Colonic mucosa (tissue), 4 donors: ENCODE measurements around the gene IGF2R. TPM values are rescaled to one million over a fixed set of nuclear protein-coding genes. Genes with fewer than 3 reads are reported as not detected.

ENCODE experiments used
- DNase-seq: peaks from one replicate; pipeline ENCODE4 v3.0.0-alpha.2; 2020
- H3K27ac ChIP-seq: fragments of 200-600 bp; one replicate; pipeline ENCODE4 v1.8.0; 2021
- H3K27me3 ChIP-seq: fragments of 200-600 bp; one replicate; pipeline ENCODE4 v1.8.0; 2021
- H3K36me3 ChIP-seq: fragments of 200-600 bp; one replicate; pipeline ENCODE4 v1.8.0; 2021
- H3K4me1 ChIP-seq: fragments of 200-600 bp; one replicate; pipeline ENCODE4 v1.8.0; 2021; ENCODE audit warnings: mild to moderate bottlenecking
- H3K4me3 ChIP-seq: fragments of 200-600 bp; one replicate; pipeline ENCODE4 v1.8.0; 2021
- H3K9ac ChIP-seq, 2 donors: one replicate each; pipeline ENCODE4 v1.7.0; 2013; ENCODE audit warnings: control low read depth in 2 of 2, low read depth in 2 of 2, low read length in 2 of 2
- H3K9me3 ChIP-seq: fragments of 200-600 bp; one replicate; pipeline ENCODE4 v1.8.0; 2021
- CTCF ChIP-seq: fragments of 200-600 bp; IDR thresholded peaks from one replicate; pipeline ENCODE4 v1.8.0; 2022; ENCODE audit warnings: antibody characterized with exemption, mild to moderate bottlenecking
- intact Hi-C: fragments of 100-400 bp; cut with DNase I; formaldehyde crosslinking; loops from one replicate; pipeline ENCODE4 v1.14.1; 2022
- total RNA-seq, 2 donors: library from RNA; stranded (reverse); fragmentation: NEBNext Ultra II Directional in 1 of 2; extraction: Animal tissue kit (Norgen Biotek cat#: 25700) in 1 of 2; gene quantifications; one replicate each; pipeline ENCODE4 v1.2.1, GENCODE V29; 2021
- donor health status: healthy.
- donor health status: DM: no; HTN: no; CAD: no.
- donor health status: DM: no; HTN: no; CAD: no.

The IGF2R gene
- total RNA-seq, 2 donors from 2014 or later = 73.8 to 84.4 TPM

DNA sequence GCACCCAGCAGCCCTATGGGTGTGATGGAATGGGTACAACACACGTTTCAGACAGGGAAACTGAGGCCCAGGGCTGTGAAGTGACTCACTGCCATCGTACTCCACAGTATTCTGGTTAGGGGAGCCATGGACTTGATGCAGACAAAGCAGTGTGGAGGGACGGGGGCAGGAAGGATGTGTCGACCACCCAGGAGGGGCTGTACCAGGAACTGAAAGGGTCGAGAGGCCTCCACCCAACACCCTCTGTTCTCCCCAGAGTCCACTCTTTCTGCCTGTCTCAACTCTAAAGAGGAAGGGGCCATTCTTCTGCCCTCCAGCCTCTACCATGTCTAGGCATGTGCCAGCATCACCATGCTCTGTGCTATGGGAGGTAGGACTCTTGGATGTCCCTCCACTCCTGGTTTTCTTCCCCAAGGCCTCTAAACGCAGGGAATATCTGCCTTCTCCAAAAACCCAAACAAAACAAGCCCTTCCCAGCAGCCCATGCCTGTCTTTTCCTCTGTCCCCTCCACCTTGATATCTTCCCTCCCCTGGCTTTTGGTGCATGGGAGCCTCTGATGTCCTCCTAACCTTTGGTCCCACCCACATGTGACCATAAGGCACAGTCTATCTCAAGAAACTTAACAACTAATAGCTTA is 160.1 kb downstream of the IGF2R start:
- DNase-seq = no peak
- intact Hi-C loops = no loop called here
- Histone ChIP-seq H3K36me3 (no peaks in the 10 kb centered on the region), H3K27ac (no peak overlapping the region), H3K27me3 (no peaks in the 10 kb centered on the region), H3K9me3 (no peaks in the 10 kb centered on the region), H3K9ac (no peak overlapping the region), H3K4me3 (no peak overlapping the region), H3K4me1 (no peaks in the 10 kb centered on the region)
- TF ChIP-seq CTCF = no peak

- Histone ChIP-seq H3K9ac (no peak overlapping the region), H3K36me3 (no peaks in the 10 kb centered on the region), H3K4me1 (no peaks in the 10 kb centered on the region), H3K9me3 (no peaks in the 10 kb centered on the region), H3K27me3 (no peaks in the 10 kb centered on the region), H3K27ac (no peak overlapping the region), H3K4me3 (no peak overlapping the region)
- DNase-seq = no peak
- intact Hi-C loops = no loop called here
- no peak for TF ChIP-seq CTCF
These were observed 161.2 kb downstream of the IGF2R start for GRCh38 chr6:160129881-160130615.

- Histone ChIP-seq H3K4me3 (no peak overlapping the region), H3K9ac (no peak overlapping the region), H3K27ac (no peak overlapping the region), H3K4me1 (no peaks in the 10 kb centered on the region), H3K36me3 (no peaks in the 10 kb centered on the region), H3K9me3 (no peaks in the 10 kb centered on the region), H3K27me3 (no peaks in the 10 kb centered on the region)
- DNase-seq = no peak
- intact Hi-C loops = no loop called here
- TF ChIP-seq CTCF = no peak
These were observed 162.0 kb downstream of the IGF2R start for GRCh38 chr6:160130729-160131484.

DNA sequence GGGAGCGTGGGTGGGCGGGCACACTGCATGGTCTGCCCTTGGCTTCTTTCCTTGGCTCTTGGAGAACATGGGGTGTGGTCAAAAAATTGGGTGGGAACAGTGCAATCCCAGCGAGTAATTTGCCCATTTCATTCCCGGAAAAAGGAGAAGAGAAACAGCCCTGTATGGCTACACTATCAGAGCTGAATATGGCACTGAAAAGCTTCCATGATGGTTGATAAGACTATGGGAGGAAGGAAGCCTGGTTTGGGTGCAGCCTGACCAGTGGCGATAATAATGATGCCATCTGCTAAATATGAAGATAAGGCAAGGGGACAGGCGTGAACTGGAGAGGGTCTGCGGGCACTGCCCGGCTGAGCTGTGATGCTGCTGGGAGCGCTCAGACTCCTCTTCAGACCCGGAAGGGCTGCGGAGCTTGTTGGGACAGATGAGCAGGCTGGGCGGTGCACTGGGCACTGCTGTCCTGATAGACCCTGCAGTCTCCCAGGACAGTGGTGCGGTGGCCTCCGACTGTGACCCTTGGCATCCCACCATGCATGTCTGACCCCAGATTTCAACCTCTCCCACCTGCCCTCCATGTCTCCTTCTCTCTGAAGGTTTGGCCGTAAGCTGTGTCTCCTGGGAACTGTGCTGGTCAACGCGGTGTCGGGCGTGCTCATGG is 162.9 kb downstream of the IGF2R start:
- Histone ChIP-seq H3K27ac (no peak overlapping the region), H3K27me3 (no peaks in the 10 kb centered on the region), H3K9me3 (no peaks in the 10 kb centered on the region), H3K4me1 (no peaks in the 10 kb centered on the region), H3K9ac (no peak overlapping the region), H3K4me3 (no peak overlapping the region), H3K36me3 (no peaks in the 10 kb centered on the region)
- no peak for DNase-seq
- intact Hi-C loops = no loop called here
- TF ChIP-seq CTCF = no peak

DNA sequence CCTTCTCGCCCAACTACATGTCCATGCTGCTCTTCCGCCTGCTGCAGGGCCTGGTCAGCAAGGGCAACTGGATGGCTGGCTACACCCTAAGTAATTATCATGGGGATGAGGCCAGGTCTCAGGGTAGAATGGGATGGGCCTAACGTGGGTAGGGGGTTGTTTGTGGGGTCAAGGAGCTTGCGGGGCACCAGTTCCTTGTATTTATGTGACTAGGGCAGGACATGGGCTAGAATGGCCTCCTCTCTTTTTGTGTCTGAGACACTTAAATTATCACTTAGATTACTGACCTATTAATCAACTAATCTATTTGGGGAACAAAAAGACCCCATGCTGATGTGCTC is 163.4 kb downstream of the IGF2R start:
- no peak for TF ChIP-seq CTCF
- no peak for DNase-seq
- intact Hi-C loops = no loop called here

More for the DNA sequence above, 163.4 kb downstream of the IGF2R start:
- H3K9me3 ChIP-seq = no peaks in the 10 kb centered on the region
- H3K4me1 ChIP-seq = no peaks in the 10 kb centered on the region
- H3K4me3 ChIP-seq = no peak overlapping the region
- H3K36me3 ChIP-seq = no peaks in the 10 kb centered on the region
- H3K27ac ChIP-seq = no peak overlapping the region
- H3K27me3 ChIP-seq = no peaks in the 10 kb centered on the region
- H3K9ac ChIP-seq = no peak overlapping the region
